Measurements from ENCODE around the gene SEPHS2. TPM values are rescaled to one million over a fixed set of nuclear protein-coding genes. Genes with fewer than 3 reads are reported as not detected.
A peak's percentile ranks its signal among the peaks of the same experiment; 100 is the strongest.

Gene SEPHS2, protein sequence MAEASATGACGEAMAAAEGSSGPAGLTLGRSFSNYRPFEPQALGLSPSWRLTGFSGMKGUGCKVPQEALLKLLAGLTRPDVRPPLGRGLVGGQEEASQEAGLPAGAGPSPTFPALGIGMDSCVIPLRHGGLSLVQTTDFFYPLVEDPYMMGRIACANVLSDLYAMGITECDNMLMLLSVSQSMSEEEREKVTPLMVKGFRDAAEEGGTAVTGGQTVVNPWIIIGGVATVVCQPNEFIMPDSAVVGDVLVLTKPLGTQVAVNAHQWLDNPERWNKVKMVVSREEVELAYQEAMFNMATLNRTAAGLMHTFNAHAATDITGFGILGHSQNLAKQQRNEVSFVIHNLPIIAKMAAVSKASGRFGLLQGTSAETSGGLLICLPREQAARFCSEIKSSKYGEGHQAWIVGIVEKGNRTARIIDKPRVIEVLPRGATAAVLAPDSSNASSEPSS
- 44.4 and 50.3 TPM in 2 replicates for polyA plus RNA-seq (2011; rRNA removed)
- 17.3 and 24.1 TPM in 2 replicates for polyA minus RNA-seq (2011; rRNA and poly(A)+ RNA removed)

DNA sequence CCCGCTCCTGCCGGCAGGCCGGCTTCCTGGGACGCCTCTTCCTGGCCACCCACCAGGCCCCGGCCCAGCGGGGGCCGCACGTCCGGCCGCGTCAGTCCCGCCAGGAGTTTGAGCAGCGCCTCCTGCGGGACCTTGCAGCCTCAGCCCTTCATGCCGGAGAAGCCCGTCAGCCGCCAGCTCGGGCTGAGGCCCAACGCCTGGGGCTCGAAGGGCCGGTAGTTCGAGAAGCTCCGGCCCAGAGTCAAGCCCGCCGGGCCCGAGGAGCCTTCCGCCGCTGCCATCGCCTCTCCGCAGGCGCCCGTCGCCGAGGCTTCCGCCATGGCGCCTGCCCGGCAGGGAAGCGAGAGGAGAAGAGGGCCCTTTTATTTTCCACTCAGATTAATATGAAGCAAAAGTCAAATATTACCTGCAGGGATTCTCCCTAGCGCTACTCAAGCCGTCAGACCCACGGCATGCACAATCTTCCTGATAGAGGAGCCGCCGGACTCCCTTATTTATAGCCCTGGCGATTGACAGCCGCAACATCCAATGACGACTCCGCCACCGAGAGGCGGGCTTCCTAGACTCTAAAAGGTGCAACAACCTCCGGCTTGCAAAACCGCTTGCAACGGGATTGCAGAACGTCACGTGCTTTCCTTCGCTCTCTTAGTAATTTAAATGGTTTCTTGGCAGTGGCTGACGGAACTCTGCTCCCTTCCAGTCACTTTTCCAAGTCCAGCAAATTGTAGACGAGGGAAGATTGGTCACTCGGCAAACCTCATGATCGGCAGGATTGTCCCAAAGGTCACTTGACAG lies at the start of gene SEPHS2:
TSS of gene SEPHS2 (minus strand) at position 467 of the 795 bp plus-strand sequence. CDS start at position 320, 147 bp downstream.
- POLR2A ChIA-PET, result interaction anchor here (0.6 kb wide), 2 partner anchors 15 to 69 kb away, joined by 3 to 9 read pairs; no protein-coding TSS in a partner anchor
- Histone ChIP-seq H3K36me3 (ENCODE audit: control insufficient read depth, insufficient read depth, low read length) (peaks cover 2% of the 10 kb centered on the region), H3K4me3 (ENCODE audit: low read depth, low read length) (peak within 1 kb of the TSS; percentile 72), H3K27me3 (ENCODE audit: control insufficient read depth, insufficient read depth, low read length) (no peaks in the 10 kb centered on the region)
- DNase-seq (ENCODE audit: low read depth), result peak; percentile 85
- CTCF ChIA-PET, result interaction anchor here (1.0 to 2.0 kb wide), 4 partner anchors 11 to 170 kb away, joined by 3 to 9 read pairs (median 4); partner anchors contain the start of gene DCTPP1
- TF ChIP-seq, protein P1, sequence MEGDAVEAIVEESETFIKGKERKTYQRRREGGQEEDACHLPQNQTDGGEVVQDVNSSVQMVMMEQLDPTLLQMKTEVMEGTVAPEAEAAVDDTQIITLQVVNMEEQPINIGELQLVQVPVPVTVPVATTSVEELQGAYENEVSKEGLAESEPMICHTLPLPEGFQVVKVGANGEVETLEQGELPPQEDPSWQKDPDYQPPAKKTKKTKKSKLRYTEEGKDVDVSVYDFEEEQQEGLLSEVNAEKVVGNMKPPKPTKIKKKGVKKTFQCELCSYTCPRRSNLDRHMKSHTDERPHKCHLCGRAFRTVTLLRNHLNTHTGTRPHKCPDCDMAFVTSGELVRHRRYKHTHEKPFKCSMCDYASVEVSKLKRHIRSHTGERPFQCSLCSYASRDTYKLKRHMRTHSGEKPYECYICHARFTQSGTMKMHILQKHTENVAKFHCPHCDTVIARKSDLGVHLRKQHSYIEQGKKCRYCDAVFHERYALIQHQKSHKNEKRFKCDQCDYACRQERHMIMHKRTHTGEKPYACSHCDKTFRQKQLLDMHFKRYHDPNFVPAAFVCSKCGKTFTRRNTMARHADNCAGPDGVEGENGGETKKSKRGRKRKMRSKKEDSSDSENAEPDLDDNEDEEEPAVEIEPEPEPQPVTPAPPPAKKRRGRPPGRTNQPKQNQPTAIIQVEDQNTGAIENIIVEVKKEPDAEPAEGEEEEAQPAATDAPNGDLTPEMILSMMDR (IDR thresholded peaks at IDR 0.05; ENCODE audit: insufficient read depth, low read depth, low read length), result peak; percentile 64

DNA sequence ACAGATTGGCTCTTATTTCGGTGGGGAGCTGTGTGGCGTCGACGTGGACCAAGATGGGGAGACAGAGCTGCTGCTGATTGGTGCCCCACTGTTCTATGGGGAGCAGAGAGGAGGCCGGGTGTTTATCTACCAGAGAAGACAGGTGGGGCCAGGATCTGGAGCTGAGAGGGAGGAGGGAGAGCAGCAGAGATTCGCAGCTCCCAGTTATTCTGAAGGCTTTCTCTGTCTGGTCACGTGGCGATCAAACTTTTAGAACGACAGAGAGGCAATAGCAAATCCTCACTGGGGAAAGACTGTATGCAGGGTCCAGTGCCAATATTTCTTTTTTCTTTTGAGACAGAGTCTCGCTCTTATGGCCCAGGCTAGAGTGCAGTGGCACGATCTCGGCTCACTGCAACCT lies 49.0 kb upstream of the SEPHS2 start:
- no peak overlapping the region for H3K4me3 ChIP-seq (ENCODE audit: low read depth, low read length)
- H3K36me3 ChIP-seq (ENCODE audit: control insufficient read depth, insufficient read depth, low read length), result no peaks in the 10 kb centered on the region
- TF ChIP-seq, protein P1 (IDR thresholded peaks at IDR 0.05; ENCODE audit: insufficient read depth, low read depth, low read length), result no peak
- 0 out of 2 replicates have a peak, but pooled peaks cover 1% of the 10 kb centered on the region for H3K27me3 ChIP-seq (ENCODE audit: control insufficient read depth, insufficient read depth, low read length)
- ChIA-PET POLR2A (no interaction called here), CTCF (interaction anchor here (0.8 to 1.0 kb wide), 2 partner anchors 20 to 48 kb away, joined by 3 read pairs; no protein-coding TSS in a partner anchor)
- no peak for DNase-seq (ENCODE audit: low read depth)

DNA sequence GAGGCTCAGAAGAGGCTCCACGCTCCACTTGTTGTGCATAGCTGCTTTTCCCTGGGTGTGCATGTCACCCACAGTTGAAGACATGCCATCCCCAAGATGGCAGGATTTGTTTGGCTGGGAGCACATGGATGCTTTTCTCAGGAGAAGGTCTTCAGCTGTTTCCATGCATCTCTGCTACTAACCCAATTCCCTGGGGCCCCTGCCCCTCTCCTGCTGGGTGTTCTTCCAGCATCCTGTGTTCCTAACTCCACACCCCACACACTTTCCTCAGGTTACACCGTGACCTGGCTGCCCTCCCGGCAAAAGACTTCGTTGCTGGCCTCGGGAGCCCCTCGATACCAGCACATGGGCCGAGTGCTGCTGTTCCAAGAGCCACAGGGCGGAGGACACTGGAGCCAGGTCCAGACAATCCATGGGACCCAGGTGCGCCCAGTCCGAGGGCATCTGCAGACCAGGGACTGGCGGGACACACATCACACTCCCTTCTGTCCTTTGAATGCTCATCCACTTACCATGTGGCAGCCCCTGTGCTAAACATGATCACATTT lies 48.3 kb upstream of the SEPHS2 start:
- H3K4me3 ChIP-seq (ENCODE audit: low read depth, low read length), result no peak overlapping the region
- 0 out of 2 replicates have a peak, but pooled peaks cover 1% of the 10 kb centered on the region for H3K27me3 ChIP-seq (ENCODE audit: control insufficient read depth, insufficient read depth, low read length)
- POLR2A ChIA-PET, result no interaction called here
- no peak for DNase-seq (ENCODE audit: low read depth)
- TF ChIP-seq, protein P1 (IDR thresholded peaks at IDR 0.05; ENCODE audit: insufficient read depth, low read depth, low read length), result no peak
- H3K36me3 ChIP-seq (ENCODE audit: control insufficient read depth, insufficient read depth, low read length), result no peaks in the 10 kb centered on the region
- CTCF ChIA-PET, result interaction anchor here (0.9 kb wide), 1 partner anchor 50 kb away, joined by 3 read pairs; no protein-coding TSS in a partner anchor

DNA sequence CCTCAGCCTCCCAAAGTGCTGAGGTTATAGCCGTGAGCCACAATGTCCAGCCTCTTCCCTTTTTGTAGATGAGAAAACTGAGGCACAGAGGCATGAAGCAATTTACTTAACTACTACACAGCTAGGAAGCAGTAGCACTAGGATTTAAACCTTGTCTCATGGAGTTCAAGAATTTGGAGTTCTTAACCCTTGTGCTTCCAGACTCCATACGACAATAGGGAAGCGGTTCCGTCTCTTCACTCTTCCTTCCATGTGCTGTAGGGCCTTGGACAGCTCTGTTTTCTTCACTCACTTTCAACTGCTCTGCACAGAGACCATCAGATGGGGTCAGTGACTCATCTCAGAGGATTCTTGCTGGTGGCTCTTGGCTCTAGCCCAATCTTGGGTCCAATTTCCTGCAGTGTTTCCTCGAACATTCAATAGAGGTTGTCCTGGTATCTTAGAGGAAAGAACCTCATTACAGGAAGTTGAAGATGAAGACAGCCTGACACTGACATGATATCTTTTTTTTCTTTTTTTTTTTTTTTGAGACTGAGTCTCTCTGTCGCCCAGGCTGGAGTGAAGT lies 46.2 kb upstream of the SEPHS2 start:
- TF ChIP-seq, protein P1 (IDR thresholded peaks at IDR 0.05; ENCODE audit: insufficient read depth, low read depth, low read length), result no peak
- Histone ChIP-seq H3K4me3 (ENCODE audit: low read depth, low read length) (no peak overlapping the region), H3K36me3 (ENCODE audit: control insufficient read depth, insufficient read depth, low read length) (no peaks in the 10 kb centered on the region), H3K27me3 (ENCODE audit: control insufficient read depth, insufficient read depth, low read length) (0 out of 2 replicates have a peak, but pooled peaks cover 1% of the 10 kb centered on the region)
- POLR2A ChIA-PET, result interaction anchor here (0.6 kb wide), 1 partner anchor 21 kb away, joined by 9 read pairs; no protein-coding TSS in a partner anchor
- peak; percentile 48 for DNase-seq (ENCODE audit: low read depth)
- CTCF ChIA-PET, result interaction anchor here (0.6 to 1.4 kb wide), 3 partner anchors 21 to 91 kb away, joined by 3 to 5 read pairs (median 3); no protein-coding TSS in a partner anchor

Data from BJ (cell line).